Dermis microvascular lymphatic vessel endothelial cell (primary cell): ENCODE results near the gene SCUBE2. TPM values are rescaled to one million over a fixed set of nuclear protein-coding genes. Genes with fewer than 3 reads are reported as not detected.
A peak's percentile ranks its signal among the peaks of the same experiment; 100 is the strongest.
"Not testable (repeated sequence)": the region's sequence is repeated elsewhere in the genome, so short reads cannot be mapped to it uniquely, and the experiment has no call there.

Experiments used
- DNase-seq, 2 donors: peaks; one replicate each; pipeline versions ENCODE4 v3.0.0 to v3.0.0-alpha.2; 2010; ENCODE audit warnings: low read depth in 2 of 2
- total RNA-seq: library from RNA; depleted of rRNA; stranded (reverse); fragments of >200 nt; gene quantifications from 2 replicates; pipeline ENCODE4 v1.2.1, GENCODE V29; 2014

SCUBE2 gene
- total RNA-seq, 1 donor from 2014 or later: 0.77 TPM

DNA sequence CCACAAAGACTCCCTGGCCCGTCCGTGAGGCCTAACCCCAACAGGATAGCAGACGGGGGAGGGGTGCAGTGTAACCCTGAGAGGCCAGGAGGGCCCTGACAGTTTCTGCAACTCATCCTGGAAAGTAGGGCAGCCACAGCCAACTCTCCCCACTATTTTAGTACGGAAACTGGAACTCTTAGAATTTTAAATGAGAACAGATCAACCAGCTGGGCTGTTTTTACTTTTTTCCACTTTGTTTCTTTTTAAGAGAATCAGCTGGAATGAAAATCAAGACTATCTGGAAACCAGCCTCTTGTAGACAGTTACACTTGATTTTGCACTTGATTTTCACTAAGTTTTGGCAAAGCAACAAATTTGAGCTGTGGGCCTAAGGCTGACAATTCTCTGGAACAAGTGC, 44.9 kb downstream of the SCUBE2 start:
- no peak for DNase-seq

DNA sequence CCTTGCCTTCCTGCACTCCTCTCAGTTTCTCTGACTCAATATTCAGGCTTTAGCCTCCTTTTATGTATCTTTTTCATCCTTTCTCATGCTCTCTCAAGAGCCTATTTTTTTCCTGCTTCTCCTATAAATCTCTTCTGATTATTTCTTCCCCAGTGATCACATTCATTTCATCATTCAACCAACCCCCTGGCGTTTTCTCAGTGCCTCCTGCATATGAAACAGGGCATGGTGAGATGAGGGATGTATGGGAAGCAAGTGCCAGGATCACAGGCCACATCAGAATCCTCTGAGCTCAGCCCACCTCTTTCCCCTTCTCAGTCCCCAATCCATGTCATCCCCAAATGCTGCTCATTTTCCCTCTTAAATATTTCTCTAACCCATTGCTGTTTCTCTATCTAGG, 48.9 kb downstream of the SCUBE2 start:
- DNase-seq: no peak

DNA sequence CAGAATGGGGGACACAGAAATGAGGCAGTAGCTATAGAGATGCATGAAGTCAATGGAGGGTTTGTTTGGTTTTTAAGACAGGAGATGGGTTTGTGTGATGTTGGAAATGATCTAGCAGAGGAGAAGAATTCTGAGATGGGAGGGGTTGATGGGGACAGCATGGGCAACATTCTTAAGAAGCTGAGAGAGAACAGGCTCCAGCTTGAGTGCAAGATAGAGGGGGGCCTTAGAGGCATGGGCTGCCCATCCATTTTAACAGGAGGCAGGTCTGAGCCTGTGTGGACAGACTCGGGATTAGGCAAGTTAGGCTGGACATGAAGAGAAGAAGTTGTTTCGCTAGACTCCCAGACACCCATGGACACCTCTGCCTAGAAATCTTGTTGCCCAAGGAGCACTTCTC, 49.7 kb downstream of the SCUBE2 start:
- DNase-seq: no peak

- no peak for DNase-seq
These were observed 51.0 kb downstream of the SCUBE2 start for GRCh38 chr11:9040410-9040809.

GRCh38 chr11:9039863-9040262, 51.5 kb downstream of the SCUBE2 start:
- DNase-seq: no peak

DNA sequence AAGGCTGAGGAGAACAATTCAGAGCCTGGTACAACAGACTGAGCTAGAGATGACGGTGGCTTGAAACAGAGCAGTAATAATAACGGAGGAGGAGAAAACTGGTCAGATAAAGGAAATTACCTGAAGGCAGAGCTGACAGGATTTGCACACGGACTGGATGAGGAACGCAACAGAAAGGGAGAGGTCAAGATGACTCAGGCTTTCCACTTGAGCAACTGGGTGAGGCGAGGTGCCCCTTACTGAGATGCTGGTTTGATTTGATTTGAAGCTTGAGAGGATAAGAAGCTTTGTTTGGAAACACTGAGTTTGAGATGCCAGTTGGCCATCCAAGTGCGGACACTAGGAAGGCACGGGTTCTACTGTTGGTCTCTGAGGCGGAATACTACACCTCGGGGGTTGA, 52.2 kb downstream of the SCUBE2 start:
- DNase-seq: no peak

DNA sequence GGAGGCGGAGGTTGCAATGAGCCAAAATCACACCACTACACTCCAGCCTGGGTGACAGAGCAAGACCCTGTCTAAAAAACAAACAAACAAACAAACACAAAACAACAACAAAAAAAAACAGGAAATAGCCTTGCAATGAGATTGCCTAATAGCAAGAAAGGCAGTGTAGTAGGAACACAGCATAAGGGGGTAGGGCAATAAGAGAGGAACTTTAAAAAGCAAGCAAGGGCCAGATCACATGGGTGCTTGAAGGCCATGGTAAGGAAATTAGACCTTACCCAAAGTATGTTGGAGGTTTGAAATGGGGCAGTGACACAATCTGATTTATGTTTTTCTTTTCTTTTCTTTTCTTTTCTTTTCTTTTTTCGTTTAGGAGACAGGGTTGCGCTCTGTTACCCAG, 52.9 kb downstream of the SCUBE2 start:
- DNase-seq: no peak

GRCh38 chr11:9037963-9038362, 53.4 kb downstream of the SCUBE2 start:
- DNase-seq: no peak

- no peak for DNase-seq
These were observed 54.2 kb downstream of the SCUBE2 start for GRCh38 chr11:9037046-9037780.

DNA sequence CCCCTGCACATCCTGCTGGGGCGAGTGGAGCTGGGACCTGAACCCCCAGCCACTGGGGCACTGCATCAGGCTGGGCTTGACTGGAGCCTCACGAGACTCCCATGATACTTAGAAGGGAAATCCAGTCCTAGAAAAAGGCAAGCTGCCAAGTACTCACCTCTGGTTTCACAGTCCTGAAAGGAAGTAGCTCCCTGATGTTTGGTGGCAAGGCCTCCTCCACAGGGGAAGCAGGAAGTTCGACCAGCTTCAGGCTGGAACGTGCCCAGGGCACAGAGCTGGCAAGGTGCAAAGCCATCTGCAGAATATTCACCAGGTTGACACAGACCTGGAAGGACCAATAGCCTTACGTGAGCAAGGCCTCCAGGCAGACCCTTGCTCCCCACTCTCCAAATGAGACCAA, 60.8 kb downstream of the SCUBE2 start:
- peak in 1 of 2 donors; percentile 6 for DNase-seq

DNA sequence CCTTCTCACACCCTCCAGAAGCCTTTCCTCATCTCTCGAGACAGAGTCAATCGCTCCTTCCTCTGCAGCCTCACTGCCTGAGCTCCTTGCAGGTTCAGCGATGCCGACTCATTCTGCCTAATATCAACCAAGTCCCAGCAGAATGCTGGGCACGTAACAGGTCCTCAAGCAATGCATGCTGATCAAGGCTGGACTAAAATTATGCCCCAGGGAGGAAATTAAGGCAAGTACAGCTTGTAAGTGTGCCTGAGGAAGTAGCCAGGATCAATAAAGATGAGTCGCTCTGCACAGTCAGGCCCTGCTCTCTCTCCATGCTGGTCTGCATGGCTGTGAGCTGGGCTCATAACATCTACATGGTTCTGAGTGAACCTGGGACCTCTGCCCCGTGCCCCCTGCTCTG, 62.0 kb downstream of the SCUBE2 start:
- DNase-seq: no peak

GRCh38 chr11:9028581-9028980, 62.8 kb downstream of the SCUBE2 start:
- no peak for DNase-seq

DNA sequence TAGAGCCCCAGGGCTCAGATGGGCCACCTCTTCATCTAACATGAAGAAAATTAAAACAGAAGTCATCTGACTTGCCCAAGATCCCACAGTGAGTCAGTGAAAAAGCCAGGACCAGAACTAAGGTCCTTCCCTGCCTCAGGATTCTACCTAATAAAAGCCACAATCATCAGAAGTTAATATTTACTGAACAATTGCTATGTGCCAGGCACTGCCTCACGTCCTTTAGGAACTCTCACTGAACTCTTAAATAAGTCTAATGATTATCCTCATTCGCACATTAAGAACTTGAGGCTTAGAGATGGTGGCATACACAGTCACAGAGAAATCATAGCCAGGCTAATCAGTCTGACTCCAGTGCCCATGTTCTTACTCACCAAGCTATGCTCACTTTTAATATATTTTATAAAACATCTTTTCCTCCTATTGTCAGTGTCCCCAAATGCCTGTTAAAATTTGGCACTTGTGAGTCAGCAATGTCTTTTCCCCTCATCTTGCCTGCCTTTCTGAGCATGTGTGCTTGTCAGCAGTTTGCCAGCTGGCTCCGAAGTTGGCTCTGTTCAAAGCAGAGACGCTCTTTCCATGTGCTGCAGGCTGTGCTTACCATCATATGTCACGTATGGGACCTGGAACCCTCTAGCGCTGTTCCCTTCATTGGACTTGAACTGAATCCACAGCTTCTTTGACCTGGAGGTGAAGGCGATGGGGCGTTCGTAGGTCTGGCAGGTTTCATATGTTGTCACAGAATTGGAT, 66.1 kb downstream of the SCUBE2 start:
- DNase-seq: no peak

DNA sequence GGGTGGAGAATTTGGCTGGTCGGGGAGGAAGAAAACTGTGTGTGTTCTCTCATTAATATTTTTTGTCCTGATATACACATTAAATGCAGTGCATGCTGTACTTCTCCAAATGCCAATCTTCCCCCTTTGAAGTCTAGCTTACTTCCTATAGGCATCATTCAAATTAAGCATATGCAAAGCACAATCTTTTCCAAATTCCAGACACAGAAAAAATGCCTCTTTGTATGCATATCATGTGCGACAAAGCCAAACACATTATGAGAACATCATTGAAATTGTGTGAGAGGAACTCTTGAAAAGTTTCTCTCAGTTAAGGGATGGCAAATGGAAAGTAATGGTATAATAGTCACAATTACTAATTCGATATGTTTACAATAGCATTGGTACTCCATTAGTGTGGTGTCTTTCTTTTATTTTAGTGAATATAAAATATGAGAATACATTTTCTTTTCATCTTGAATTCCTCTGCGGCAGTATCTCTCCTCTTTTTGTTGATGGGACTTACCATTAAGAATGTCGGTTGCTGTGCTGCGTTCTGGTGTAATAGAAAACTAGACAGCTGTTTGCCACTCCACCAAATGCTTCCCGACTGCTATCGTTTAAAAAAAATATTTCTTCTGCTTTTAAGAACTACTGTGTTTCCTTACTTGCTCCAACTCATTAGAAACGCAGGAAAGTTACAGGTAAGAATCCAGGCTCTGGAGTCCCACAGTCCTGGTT, 68.3 kb downstream of the SCUBE2 start:
- no peak for DNase-seq

DNA sequence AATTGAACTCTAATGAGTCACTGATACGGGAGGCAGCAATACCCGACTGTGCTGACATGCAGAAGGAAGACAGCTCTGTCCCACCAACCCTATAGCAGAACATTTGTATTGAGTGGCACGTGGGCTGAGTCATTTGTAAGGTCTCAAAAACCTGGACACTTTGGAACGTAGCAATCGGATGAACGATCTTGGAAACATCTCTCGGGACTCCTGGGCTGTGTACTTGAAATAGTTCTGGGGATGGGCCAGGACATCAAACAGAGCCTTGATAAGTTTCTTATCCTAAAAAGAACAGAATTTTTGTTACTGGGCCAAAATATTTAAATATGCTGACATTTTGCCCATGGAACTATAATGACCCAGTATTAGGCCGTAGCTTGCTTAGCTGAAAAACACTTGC, 70.5 kb downstream of the SCUBE2 start:
- no peak for DNase-seq

DNA sequence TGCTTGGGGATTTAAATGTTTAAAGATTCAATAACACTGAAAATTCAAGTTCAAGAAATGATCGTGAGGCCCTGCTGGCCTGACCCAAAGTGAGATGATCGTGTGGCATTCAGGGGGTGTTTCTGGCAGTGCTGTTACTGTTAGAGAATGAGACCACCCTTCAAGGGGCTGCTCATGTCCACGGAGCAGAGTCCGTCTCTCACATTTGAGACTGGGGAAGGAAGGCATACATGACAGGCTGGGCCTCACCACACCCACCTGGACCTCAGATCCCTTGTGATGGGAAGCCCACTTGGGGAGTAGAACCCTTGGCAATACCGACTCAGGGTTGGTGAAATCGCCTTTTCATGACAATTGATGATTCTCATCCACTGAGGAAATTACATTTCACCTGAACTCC, 71.5 kb downstream of the SCUBE2 start:
- no peak for DNase-seq

DNA sequence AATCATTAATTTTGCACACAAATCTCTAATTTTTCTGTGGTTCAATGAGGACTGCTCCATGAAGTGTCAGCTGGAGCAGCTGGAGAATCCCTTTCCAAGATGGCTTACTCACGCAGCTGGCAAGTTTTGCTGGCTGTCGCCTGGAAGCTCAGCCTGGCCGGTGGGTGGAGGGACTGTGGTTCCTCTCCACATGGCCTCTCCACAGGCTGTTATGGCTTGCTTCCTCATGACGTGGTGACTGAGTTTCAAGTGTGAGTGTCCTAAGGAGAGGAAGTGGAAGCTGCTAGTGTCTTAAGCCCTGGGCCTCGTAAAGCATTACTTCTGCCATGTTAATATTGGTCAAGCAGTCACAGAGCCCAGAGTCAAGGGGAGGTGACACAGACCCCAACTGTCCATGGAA, 73.6 kb downstream of the SCUBE2 start:
- DNase-seq: no peak

GRCh38 chr11:9016916-9017642, 74.3 kb downstream of the SCUBE2 start:
- peak; percentile 1 to 61 for DNase-seq

DNA sequence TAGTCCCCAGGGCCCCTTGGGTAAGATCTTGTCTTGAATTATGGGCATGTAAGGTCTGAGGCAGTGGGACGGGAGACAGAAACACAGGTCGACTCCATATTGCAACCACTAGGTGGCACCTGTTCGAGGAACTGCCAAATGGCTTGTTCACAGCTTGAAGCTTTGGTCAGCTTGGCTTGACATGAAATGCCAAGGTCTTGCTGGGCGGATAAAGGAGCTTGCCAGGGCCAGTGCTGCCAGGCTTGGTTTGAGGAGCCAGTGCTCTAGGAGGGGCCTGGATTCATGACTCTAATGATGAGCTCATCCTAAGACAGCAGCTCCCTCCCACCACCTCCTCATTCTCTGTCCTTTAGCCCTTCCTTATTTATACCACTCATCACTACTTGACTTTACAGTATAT, 75.7 kb downstream of the SCUBE2 start:
- DNase-seq: peak; percentile 64 to 87

DNA sequence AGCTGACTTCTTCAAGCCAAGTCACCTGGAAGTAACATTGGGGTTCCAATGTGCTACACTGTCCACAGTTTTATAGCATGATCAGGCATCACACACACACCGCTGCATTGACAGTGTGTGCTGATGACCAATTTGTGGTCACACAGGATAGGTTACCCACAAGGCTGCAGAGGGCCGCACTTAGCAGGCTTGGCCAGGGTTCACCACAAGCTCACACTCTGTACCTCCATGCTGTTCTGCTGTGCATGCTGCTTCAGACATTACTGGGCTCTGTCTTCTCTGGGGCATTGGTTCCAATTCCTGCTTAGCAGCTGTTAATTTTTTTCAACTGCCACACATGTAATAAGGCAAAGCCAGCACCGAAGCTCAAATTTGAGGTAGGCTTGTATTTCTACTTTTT, 76.6 kb downstream of the SCUBE2 start:
- DNase-seq: no peak

DNA sequence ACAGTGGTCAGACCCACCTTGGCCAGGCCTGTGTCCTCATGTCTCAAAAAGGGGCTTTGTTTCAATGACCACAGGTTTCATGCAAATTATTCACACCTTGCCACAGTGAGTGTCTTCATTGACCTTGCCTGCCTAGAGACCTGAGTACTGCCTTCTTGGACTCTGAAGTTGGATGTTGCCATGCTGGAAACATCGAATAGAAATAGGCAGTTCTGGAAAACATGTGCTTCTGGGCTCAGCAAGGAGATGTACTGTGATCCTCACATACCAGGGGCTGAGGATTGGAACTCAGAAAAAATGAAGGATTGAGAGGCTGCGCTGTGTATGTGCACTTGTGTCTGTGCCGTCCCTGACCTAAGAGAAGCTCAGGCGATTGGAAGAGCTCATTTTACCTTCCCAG, 78.0 kb downstream of the SCUBE2 start:
- DNase-seq: no peak

DNA sequence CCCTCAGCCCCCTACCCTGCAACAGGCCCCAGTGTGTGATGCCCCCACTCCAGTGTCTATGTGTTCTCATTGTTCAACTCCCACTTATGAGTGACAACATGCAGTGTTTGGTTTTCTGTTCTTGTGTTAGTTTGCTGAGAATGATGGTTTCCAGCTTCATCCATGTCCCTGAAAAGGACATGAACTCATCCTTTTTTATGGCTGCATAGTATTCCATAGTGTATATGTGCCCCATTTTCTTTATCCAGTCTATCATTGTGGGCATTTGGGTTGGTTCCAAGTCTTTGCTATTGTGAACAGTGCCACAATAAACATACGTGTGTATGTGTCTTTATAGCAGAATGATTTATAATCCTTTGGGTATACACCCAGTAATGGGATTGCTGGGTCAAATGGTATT, 81.9 kb downstream of the SCUBE2 start:
- DNase-seq: not testable (repeated sequence)
